HepG2 (cell line): ENCODE results near the gene POLE4. TPM values are rescaled to one million over a fixed set of nuclear protein-coding genes. Genes with fewer than 3 reads are reported as not detected.
A peak's percentile ranks its signal among the peaks of the same experiment; 100 is the strongest.

ENCODE experiments used
- BCL6 ChIP-seq: IDR thresholded peaks from 2 replicates; pipeline ENCODE4 v1.6.1; 2016; ENCODE audit warnings: missing genetic modification reagents, missing compliant biosample characterization
- BCLAF1 ChIP-seq: fragments of 450-650 bp; IDR thresholded peaks from 2 replicates; pipeline ENCODE4 v1.6.1; 2017; ENCODE audit warnings: mild to moderate bottlenecking
- CSRNP2 ChIP-seq: sonication (generic); formaldehyde crosslinking; conservative IDR thresholded peaks from 2 replicates; pipeline ENCODE4 v1.8.0; 2022; ENCODE audit warnings: low read depth, missing genetic modification reagents
- FOXP4 ChIP-seq: sonication (generic); formaldehyde crosslinking; IDR thresholded peaks from 2 replicates; pipeline ENCODE4 v1.4.0; 2020; ENCODE audit warnings: missing genetic modification reagents
- FUBP1 ChIP-seq: sonication (generic); formaldehyde crosslinking; IDR thresholded peaks from 2 replicates; pipeline ENCODE4 v1.5.1; 2020; ENCODE audit warnings: missing genetic modification reagents, mild to moderate bottlenecking, borderline replicate concordance
- GATAD1 ChIP-seq: IDR thresholded peaks from 2 replicates; pipeline ENCODE4 v1.6.1; 2016; ENCODE audit warnings: missing genetic modification reagents, missing compliant biosample characterization
- ONECUT2 ChIP-seq: sonication (generic); formaldehyde crosslinking; IDR thresholded peaks from 2 replicates; pipeline ENCODE4 v1.4.0; 2020; ENCODE audit warnings: missing genetic modification reagents
- RELA ChIP-seq: sonication (generic); formaldehyde crosslinking; IDR thresholded peaks from 2 replicates; pipeline ENCODE4 v1.4.0; 2020; ENCODE audit warnings: missing genetic modification reagents
- RFX5 ChIP-seq: IDR thresholded peaks from 2 replicates; pipeline ENCODE4 v1.6.1; 2011; ENCODE audit warnings: low read depth, low read length, improper control_type of control experiment
- ZBTB14 ChIP-seq: sonication (generic); formaldehyde crosslinking; IDR thresholded peaks from 2 replicates; pipeline ENCODE4 v1.4.0; 2020; ENCODE audit warnings: missing genetic modification reagents
- ZNF124 ChIP-seq: sonication (generic); formaldehyde crosslinking; IDR thresholded peaks from 2 replicates; pipeline ENCODE4 v1.4.0; 2020; ENCODE audit warnings: missing genetic modification reagents
- ZNF549 ChIP-seq: sonication (generic); formaldehyde crosslinking; IDR thresholded peaks from 2 replicates; pipeline ENCODE4 v1.5.0; 2020; ENCODE audit warnings: missing genetic modification reagents
- ZNF570 ChIP-seq: sonication (generic); formaldehyde crosslinking; IDR thresholded peaks from 2 replicates; pipeline ENCODE4 v1.4.0; 2020; ENCODE audit warnings: mild to moderate bottlenecking, missing genetic modification reagents, borderline replicate concordance
- ZNF775 ChIP-seq: sonication (generic); formaldehyde crosslinking; IDR thresholded peaks from 2 replicates; pipeline ENCODE4 v1.4.0; 2020; ENCODE audit warnings: missing genetic modification reagents, mild to moderate bottlenecking, moderate library complexity, borderline replicate concordance
- ZNF788 ChIP-seq: sonication (generic); formaldehyde crosslinking; IDR thresholded peaks from 2 replicates; pipeline ENCODE4 v1.5.0; 2020; ENCODE audit warnings: mild to moderate bottlenecking, missing genetic modification reagents, borderline replicate concordance
- ZSCAN12 ChIP-seq: sonication (generic); formaldehyde crosslinking; IDR thresholded peaks from 2 replicates; pipeline ENCODE4 v1.9.0; 2021; ENCODE audit warnings: mild to moderate bottlenecking, missing genetic modification reagents
- ZSCAN9 ChIP-seq: IDR thresholded peaks from 2 replicates; pipeline ENCODE4 v1.6.1; 2016; ENCODE audit warnings: borderline replicate concordance
- polyA plus RNA-seq, 8 experiments: library from polyadenylated mRNA; depleted of rRNA in 3 of 8; stranded (reverse) in 7 of 8; unstranded in 1 of 8; fragments of >200 nt; fragmentation: Illumina TruSeq in 4 of 8; extraction: Trizol in 4 of 8; gene quantifications; 2 replicates each; pipeline versions ENCODE4 v1.2.1 to v1.2.3, GENCODE V29; 2011 to 2016; ENCODE audit warnings: low read depth in 4 of 8, missing spikeins in 1 of 8, mixed read lengths in 1 of 8; ENCODE audit not compliant: insufficient read depth in 1 of 8
- total RNA-seq, 5 experiments: library from RNA; depleted of rRNA; stranded (reverse); fragments of >200 nt; fragmentation: Illumina TruSeq; extraction: Trizol; gene quantifications; 2 replicates each; pipeline ENCODE4 v1.2.3, GENCODE V29; 2016; ENCODE audit warnings: low read depth in 1 of 5

POLE4 gene
- total and polyA plus RNA-seq, 2 of the 13 experiments (the other 11 are each of a cell fraction or from before 2014, with no cell fraction given), result 106 to 116 TPM

- TF ChIP-seq FOXP4 (peak; percentile 34), ZSCAN12 (CRISPR knock-in tag) (peak; percentile 75; the same call in 1 of the 2 replicates), RELA (CRISPR knock-in tag) (peak; percentile 83), BCLAF1 (no peak), FUBP1 (CRISPR knock-in tag) (no peak), ZNF788 (CRISPR knock-in tag) (peak; percentile 96; the same call in 1 of the 2 replicates), ZNF775 (CRISPR knock-in tag) (peak; percentile 94), ZNF549 (peak; percentile 71; the same call in 1 of the 2 replicates), CSRNP2 (CRISPR knock-in tag) (peak; percentile 88), ZNF570 (CRISPR knock-in tag) (peak; percentile 97; the same call in 1 of the 2 replicates), BCL6 (CRISPR knock-in tag) (peak; percentile 61), RFX5 (peak; percentile 35; the same call in 1 of the 2 replicates), ONECUT2 (CRISPR knock-in tag) (0 out of 2 replicates have a peak, but pooled peaks have one; percentile 46), ZSCAN9 (CRISPR knock-in tag) (peak; percentile 90), GATAD1 (CRISPR knock-in tag) (peak; percentile 70), ZNF124 (CRISPR knock-in tag) (peak; percentile 91), ZBTB14 (peak; percentile 98)
Observed at GRCh38 chr2:74958274-74959105, at the start of gene POLE4 (continued).
